OCI-LY1 (cell line): ENCODE results near the gene IFNA13.

Source experiments
- CTCF ChIP-seq: fragments of 200-600 bp; sonication (generic), shearing (Covaris generic); IDR thresholded peaks from 2 replicates; pipeline ENCODE4 v1.5.1; 2017; ENCODE audit warnings: mild to moderate bottlenecking, antibody characterized with exemption, low read length, moderate library complexity, mixed read lengths
- EZH2 ChIP-seq: fragments of 200-600 bp; sonication (generic), shearing (Covaris generic); IDR thresholded peaks from 2 replicates; pipeline ENCODE4 v1.8.0; 2017; ENCODE audit warnings: borderline replicate concordance, mixed run types, mild to moderate bottlenecking, antibody characterized with exemption, low read length, moderate library complexity, mixed read lengths

DNA sequence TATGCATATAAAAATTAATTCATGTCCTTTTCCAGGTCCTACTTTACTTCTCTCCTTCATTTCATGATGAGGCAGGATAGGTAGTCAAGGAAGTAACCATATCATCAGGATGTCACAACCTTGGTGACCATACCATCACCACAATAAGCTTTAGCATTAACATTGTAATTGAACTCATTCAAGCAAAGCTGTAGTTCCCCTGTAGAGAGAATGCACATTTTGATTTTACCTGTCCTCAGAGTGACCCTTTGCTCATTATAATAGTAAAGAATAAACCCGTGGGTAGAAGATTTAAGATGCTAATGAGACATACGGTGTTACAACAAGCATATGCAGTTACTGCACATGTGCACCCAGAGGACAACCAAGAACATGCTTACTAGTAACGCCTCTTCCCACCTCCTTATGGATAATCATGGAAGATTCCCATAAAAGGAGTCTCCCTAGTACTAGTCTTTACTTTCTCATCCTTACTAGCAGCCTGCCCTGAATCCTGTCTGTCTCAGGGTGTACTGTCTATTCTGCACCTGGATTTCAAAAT lies 19.4 kb downstream of the IFNA13 start:
- TF ChIP-seq CTCF (no peak), EZH2 (no peak)
